Fibroblast of peridontal ligament (primary cell): ENCODE measurements around the gene APOA1.
A peak's percentile ranks its signal among the peaks of the same experiment; 100 is the strongest.

ENCODE experiments used
- DNase-seq: peaks from one replicate; pipeline ENCODE4 v3.0.0-alpha.2; 2010; ENCODE audit errors: extremely low read depth

Gene APOA1

DNA sequence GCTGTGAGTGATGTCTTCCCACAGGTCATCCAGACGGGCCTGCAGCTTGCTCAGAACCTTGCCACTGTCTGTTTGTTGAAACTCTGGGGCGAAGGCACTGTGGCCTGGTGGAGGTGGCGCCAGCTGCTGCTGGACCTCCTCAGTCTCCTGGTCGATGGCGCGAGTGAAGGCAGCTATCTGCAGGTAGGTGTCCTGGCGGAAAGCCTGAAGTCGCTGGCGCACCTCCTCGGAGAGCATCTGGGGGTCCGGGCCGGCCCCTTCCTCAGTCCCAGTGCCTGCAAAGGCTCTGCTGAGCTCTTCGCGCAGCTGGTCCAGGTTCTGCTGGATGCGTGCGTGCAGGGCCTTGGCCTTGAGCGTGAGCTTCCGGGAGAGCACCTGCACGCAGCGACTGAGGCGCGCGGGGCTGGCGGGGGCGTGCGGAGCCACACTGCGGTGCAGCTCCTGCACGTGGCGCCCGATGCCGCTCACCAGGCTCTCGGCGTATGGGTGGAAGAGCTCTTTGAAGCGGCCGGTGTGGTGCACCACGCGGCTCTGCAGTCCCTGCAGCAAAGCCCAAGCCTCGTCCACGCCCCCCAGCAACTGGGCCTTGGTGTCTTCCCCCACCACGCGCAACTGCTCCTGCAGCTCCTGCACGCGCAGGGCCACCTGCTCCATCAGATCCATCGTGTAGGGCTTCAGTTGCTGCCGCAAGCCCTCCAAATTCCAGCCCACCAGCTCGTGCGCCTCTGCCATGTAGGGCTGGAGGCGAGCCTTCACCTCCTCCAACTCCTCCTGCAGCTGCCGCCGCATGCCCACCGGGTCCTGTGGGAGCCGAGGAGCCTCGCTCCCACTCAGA is 47.0 kb downstream of the APOA1 start:
- no peak for DNase-seq

DNA sequence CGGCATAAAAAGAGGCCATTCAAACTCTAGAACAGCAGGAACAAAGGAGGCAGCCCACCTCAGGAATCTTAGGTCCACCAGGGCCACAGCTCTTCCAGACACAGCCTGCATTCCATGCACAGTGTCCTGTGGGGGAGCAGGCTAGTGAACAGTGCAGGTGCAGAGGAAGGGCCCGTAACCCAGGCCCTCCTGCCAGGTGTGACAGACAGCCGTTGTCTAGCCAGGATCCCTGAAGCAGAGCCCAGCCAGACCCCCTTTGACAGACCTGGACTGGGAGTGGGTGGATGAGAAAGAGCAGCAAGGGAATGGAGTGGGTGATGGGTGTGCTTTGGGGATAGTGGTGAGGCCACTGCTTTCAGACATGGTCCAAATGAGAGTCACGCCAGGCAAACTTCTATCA is 48.4 kb downstream of the APOA1 start:
- no peak for DNase-seq

DNA sequence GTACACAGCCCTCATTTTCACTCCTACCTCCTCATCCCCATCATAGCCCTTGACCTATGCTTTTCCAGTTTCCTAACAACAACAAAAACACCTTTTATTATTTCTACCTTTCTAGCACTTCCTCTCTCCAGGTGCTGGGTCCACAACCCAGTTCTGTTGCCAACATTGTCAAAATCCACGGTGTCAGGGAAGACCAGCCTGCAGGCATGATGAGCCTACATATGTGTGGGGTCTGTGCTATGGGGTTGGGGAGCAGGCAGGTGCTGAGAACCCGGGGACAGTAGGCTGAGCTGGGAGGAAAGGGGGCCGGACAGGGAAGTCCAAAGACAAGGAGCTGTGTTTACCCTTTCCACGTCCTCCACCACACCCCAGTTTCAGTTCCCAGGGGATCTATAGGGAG is 48.9 kb downstream of the APOA1 start:
- DNase-seq = no peak

DNA sequence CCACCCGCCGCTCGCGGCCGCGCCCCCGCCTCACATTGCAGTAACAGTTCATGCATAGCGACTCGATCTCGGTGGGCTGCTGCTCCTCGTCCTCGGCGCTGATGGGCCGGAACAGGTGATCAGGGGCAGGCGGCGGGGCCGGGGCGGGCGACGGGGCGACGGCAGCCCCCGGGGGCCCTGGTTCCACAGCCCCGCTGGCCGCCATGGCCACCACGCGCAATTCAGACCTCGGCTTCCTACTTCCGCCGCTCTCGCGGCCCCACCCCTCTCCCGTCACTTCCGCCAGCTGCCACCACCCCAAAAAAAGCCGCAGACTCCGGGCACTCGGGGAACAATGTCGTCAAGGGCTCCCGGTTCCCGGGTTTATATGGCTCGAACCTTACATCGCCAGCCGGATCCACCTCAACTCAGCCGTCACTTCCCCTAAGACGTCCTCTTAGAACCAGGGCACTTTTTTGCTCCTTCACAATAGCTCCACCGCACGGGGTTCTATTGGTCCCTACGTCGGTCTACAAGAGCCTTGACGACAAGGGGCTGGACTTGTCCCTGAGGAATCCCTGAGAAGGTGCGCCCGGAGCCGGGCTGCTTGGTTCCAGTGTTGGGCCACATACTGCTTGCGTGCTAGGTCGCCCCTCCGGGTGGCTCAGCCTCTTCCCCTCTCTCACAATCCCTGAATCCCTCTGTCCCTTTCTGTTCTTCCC is 49.5 kb downstream of the APOA1 start, which contains the start of gene ZPR1:
ZPR1 (minus strand) TSS at position 238 of the 701 bp plus-strand sequence; CDS start at position 205, 33 bp downstream.
- DNase-seq = peak; percentile 65

DNA sequence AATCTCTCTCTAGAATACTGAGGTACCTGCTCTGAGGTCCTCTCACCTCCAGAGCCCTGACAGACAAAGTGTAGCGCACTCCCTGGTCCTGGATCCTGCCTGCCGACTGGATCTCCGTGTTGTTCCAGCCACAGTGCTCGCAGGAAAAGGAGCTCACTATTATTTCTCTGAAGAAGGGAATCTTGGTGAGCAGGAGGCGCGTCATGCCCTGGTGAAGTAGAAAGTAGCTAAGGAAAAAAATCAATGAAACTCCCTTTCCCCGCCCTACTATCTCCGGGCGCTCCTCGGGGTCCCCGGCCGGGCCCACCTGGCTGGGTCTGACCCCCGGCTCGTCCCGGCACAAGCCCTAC is 50.0 kb downstream of the APOA1 start:
- no peak for DNase-seq

DNA sequence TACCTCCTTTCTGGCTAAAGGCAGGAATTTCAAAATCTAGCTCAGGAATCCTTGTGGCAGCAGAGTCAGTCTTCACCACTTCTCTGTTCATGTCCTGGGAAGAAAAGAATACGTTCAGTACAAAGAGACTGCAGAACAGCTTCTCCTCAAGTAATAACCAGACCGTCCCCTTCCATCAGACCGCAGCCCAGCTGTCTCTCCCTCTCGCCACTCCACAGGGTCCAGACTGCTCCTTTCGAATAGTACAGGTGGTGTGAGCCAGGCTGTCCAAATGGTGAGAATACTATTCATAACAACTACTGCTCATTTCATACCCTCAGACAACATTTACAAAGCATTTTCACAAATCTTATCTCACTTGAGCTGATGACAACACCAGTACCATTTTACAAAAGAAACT is 50.5 kb downstream of the APOA1 start:
- no peak for DNase-seq

DNA sequence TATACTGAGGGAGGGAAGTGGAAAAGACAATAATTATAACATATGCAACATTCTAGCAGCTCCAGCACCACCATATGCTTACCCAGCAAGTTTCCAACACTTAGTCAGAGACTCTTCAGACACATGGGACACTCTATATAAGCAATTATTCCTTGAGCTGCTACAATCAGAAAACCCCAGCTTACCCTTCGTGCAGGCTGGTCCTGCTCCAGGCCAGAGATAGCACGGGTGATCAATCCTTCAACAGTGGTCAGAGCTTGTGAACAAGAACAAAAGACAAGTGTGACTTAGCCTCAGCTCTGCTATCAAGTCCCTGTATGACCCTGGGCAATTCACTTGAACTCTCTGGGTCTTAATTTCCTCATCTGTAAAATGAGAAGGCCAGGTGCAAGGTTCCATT is 51.1 kb downstream of the APOA1 start:
- DNase-seq = no peak
